K562 (cell line): Measurements from ENCODE around the gene LILRA6. TPM values are rescaled to one million over a fixed set of nuclear protein-coding genes. Genes with fewer than 3 reads are reported as not detected.
"Not testable (repeated sequence)": the region's sequence is repeated elsewhere in the genome, so short reads cannot be mapped to it uniquely, and the experiment has no call there.

Experiments used
- ATAC-seq: fragments of 200-7000 bp; cut with Tn5 transposase; 3 replicates; pipeline ENCODE4 v1.9.1; 2020; ENCODE audit warnings: moderate library complexity
- BruUV-seq: library from RNA; stranded (reverse); fragments of 400-500 nt; replicated peaks from 2 replicates; lab custom pipeline; 2021; lab: Mats Ljungman, UMichigan
- CTCF ChIA-PET: fragments of 300-600 bp; formaldehyde crosslinking; extraction: SDS; loops from one replicate; lab custom pipeline; 2021; ENCODE audit warnings: low intra/inter-chr PET ratio; lab: Yijun Ruan, JAX
- POLR2A ChIA-PET: fragments of 300-600, 350-650 bp; sonication (Branson Sonifier 250); formaldehyde crosslinking; extraction: SDS; loops from one replicate; lab custom pipeline; 2021; ENCODE audit warnings: antibody characterized with exemption, inconsistent platforms; lab: Yijun Ruan, JAX
- DNase-seq, 4 experiments: peaks; one replicate each; pipeline versions ENCODE4 v3.0.0 to v3.0.0-alpha.2; 2011 to 2018; ENCODE audit warnings: low spot score in 3 of 4, mixed read lengths in 3 of 4; ENCODE audit errors: extremely low read depth in 1 of 4
- FAIRE-seq: peaks from 2 replicates; lab custom pipeline; 2011; peaks lifted over from hg19 to GRCh38; lab: Jason Lieb, UNC
- H2AFZ ChIP-seq: 2 replicates; pipeline ENCODE4 v1.6.0; 2011; ENCODE audit warnings: low read depth, low read length, control low read depth, inconsistent platforms
- H3K27ac ChIP-seq: fragments of 200-600 bp; 3 replicates; pipeline ENCODE4 v1.8.0; 2011; ENCODE audit warnings: low read depth, mild to moderate bottlenecking, control low read depth, inconsistent platforms, low read length, moderate library complexity, mixed read lengths; ENCODE audit errors: extremely low read depth
- H3K27me3 ChIP-seq, 2 experiments: fragments of 300-600 bp in 1 of 2; 2 replicates in 1 of 2; 3 replicates in 1 of 2; pipeline versions ENCODE4 v1.6.0 to v1.8.0; 2011; ENCODE audit warnings: inconsistent platforms in 2 of 2, low read length in 2 of 2, mild to moderate bottlenecking in 1 of 2, mixed read lengths in 1 of 2, moderate library complexity in 1 of 2; ENCODE audit not compliant: control insufficient read depth in 2 of 2, insufficient read depth in 2 of 2
- H3K36me3 ChIP-seq: fragments of 300-600 bp; 3 replicates; pipeline ENCODE4 v1.8.0; 2011; ENCODE audit warnings: mild to moderate bottlenecking, low read length, inconsistent platforms; ENCODE audit not compliant: control insufficient read depth, insufficient read depth
- H3K4me1 ChIP-seq, 2 experiments: fragments of 200-600 bp in 1 of 2; replicated peaks in 1 of 2; 2 replicates in 1 of 2; 3 replicates in 1 of 2; pipeline versions ENCODE4 v1.5.1 to v1.8.0; 2011; ENCODE audit warnings: inconsistent platforms in 2 of 2, low read length in 2 of 2, mild to moderate bottlenecking in 1 of 2, mixed read lengths in 1 of 2, moderate library complexity in 1 of 2; ENCODE audit not compliant: control insufficient read depth in 2 of 2, insufficient read depth in 2 of 2
- H3K4me2 ChIP-seq: 2 replicates; pipeline ENCODE4 v1.6.1; 2011; ENCODE audit warnings: low read length, control low read depth, inconsistent platforms, mixed read lengths; ENCODE audit not compliant: insufficient read depth
- H3K4me3 ChIP-seq: fragments of 200-600 bp; sonication (generic), shearing (Covaris generic); 2 replicates; pipeline ENCODE4 v1.5.1; 2016; ENCODE audit warnings: control low read depth, inconsistent platforms
- H3K79me2 ChIP-seq: fragments of 200-600 bp; 3 replicates; pipeline ENCODE4 v1.8.0; 2011; ENCODE audit warnings: low read length, inconsistent platforms; ENCODE audit not compliant: control insufficient read depth, insufficient read depth
- H3K9ac ChIP-seq, 2 experiments: 2 replicates each; pipeline versions ENCODE4 v1.6.0 to v1.6.1; 2011; ENCODE audit warnings: low read depth in 2 of 2, low read length in 2 of 2, control low read depth in 1 of 2, inconsistent platforms in 1 of 2, mild to moderate bottlenecking in 1 of 2, mixed read lengths in 1 of 2; ENCODE audit not compliant: insufficient read depth in 1 of 2
- H3K9me1 ChIP-seq: one replicate; pipeline ENCODE4 v1.6.0; 2011; ENCODE audit warnings: inconsistent platforms, mild to moderate bottlenecking, low read length, moderate library complexity; ENCODE audit not compliant: control insufficient read depth, insufficient read depth
- H3K9me3 ChIP-seq: replicated peaks from 2 replicates; pipeline ENCODE4 v1.5.1; 2011; ENCODE audit warnings: low read depth, low read length, inconsistent platforms; ENCODE audit not compliant: control insufficient read depth, insufficient read depth
- H4K20me1 ChIP-seq: replicated peaks from 2 replicates; pipeline ENCODE4 v1.6.1; 2011; ENCODE audit warnings: low read length, inconsistent platforms, mixed read lengths; ENCODE audit not compliant: control insufficient read depth, insufficient read depth
- BCOR ChIP-seq: fragments of 450-650 bp; IDR thresholded peaks from 2 replicates; pipeline ENCODE4 v1.6.1; 2016
- CAMTA2 ChIP-seq: fragments of 250-450 bp; sonication (Bioruptor Pico); conservative IDR thresholded peaks from 2 replicates; pipeline ENCODE4 v1.5.1; 2022
- CBFA2T2 ChIP-seq: fragments of 450-650 bp; conservative IDR thresholded peaks from 2 replicates; pipeline ENCODE4 v1.6.1; 2017; ENCODE audit warnings: mild to moderate bottlenecking
- CEBPB ChIP-seq: fragments of 450-650 bp; IDR thresholded peaks from 2 replicates; pipeline ENCODE4 v1.6.1; 2016; ENCODE audit warnings: missing genetic modification characterization, missing compliant biosample characterization
- CREBBP ChIP-seq: IDR thresholded peaks from one replicate; pipeline ENCODE4 v1.6.1; 2012; ENCODE audit warnings: low read depth, mild to moderate bottlenecking, control low read depth, inconsistent platforms, low read length
- FOXK1 ChIP-seq: sonication (generic); formaldehyde crosslinking; IDR thresholded peaks from 2 replicates; pipeline ENCODE4 v1.8.0; 2022; ENCODE audit warnings: missing genetic modification reagents, mild to moderate bottlenecking, borderline replicate concordance
- KAT2B ChIP-seq: IDR thresholded peaks from one replicate; pipeline ENCODE4 v1.6.1; 2012; ENCODE audit warnings: low read depth, mild to moderate bottlenecking, control low read depth, inconsistent platforms, low read length, moderate library complexity
- KDM4B ChIP-seq, 2 experiments: fragments of 450-650 bp in 1 of 2; sonication (generic) in 1 of 2; IDR thresholded peaks; 2 replicates each; pipeline ENCODE4 v1.6.1; 2016 to 2017; ENCODE audit warnings: borderline replicate concordance in 2 of 2, antibody characterized with exemption in 1 of 2, low read depth in 1 of 2, mild to moderate bottlenecking in 1 of 2
- PPARD ChIP-seq: fragments of 250-450 bp; sonication (Bioruptor Pico); IDR thresholded peaks from 2 replicates; pipeline ENCODE4 v1.8.0; 2022; ENCODE audit warnings: inconsistent platforms, mild to moderate bottlenecking, moderate library complexity
- PYGO2 ChIP-seq: fragments of 450-650 bp; IDR thresholded peaks from 2 replicates; pipeline ENCODE4 v1.6.1; 2016; ENCODE audit warnings: mild to moderate bottlenecking, missing genetic modification characterization, moderate library complexity, missing compliant biosample characterization
- SRSF1 ChIP-seq: fragments of 200-400 bp; formaldehyde crosslinking; IDR thresholded peaks from 2 replicates; pipeline ENCODE4 v1.6.1; 2017; ENCODE audit warnings: mild to moderate bottlenecking, low read depth, low read length, moderate library complexity
- TCFL5 ChIP-seq: fragments of 250-450 bp; sonication (Bioruptor Pico); conservative IDR thresholded peaks from 2 replicates; pipeline ENCODE4 v1.6.1; 2021; ENCODE audit warnings: mild to moderate bottlenecking, moderate library complexity, matching md5 sums
- ZNF316 ChIP-seq: fragments of 450-650 bp; IDR thresholded peaks from 2 replicates; pipeline ENCODE4 v1.6.1; 2016
- ZNF584 ChIP-seq: fragments of 200-800 bp; sonication (Bioruptor generic); IDR thresholded peaks from 2 replicates; pipeline ENCODE4 v1.6.1; 2016; ENCODE audit warnings: low read depth, mild to moderate bottlenecking, missing genetic modification characterization, missing compliant biosample characterization
- WGBS: fragments of 100-300 bp; shearing (Covaris generic); methylation state at CpG from one replicate; pipeline ENCODE4 v1.1.6; 2016; ENCODE audit warnings: low coverage, mixed read lengths; ENCODE audit not compliant: insufficient coverage; ENCODE audit errors: missing lambda C conversion rate; 5-methylcytosine and 5-hydroxymethylcytosine counted together
- in situ Hi-C: fragments of 300-500 bp; cut with MboI; formaldehyde crosslinking; loops from 4 replicates; pipeline ENCODE4 v1.15.0; 2018; ENCODE audit warnings: inconsistent platforms, mixed read lengths
- intact Hi-C: fragments of 100-400 bp; cut with micrococcal nuclease; formaldehyde crosslinking; loops from 2 replicates; pipeline ENCODE4 v1.14.2; 2022
- polyA plus RNA-seq, 8 experiments: library from polyadenylated mRNA; depleted of rRNA in 4 of 8; stranded (reverse) in 5 of 8; unstranded in 3 of 8; fragments of >200 nt; fragmentation: Nextera tagmentation in 2 of 8; fragmentation: Illumina TruSeq in 1 of 8; extraction: Ambion mirVana in 2 of 8; extraction: Trizol in 1 of 8; gene quantifications; 2 replicates each; pipeline versions ENCODE4 v1.2.1 to v1.2.3, GENCODE V29; 2011 to 2014; ENCODE audit warnings: inconsistent platforms in 1 of 8, missing spikeins in 1 of 8
- total RNA-seq, 7 experiments: library from RNA; depleted of rRNA in 6 of 7; stranded (reverse); fragments of >200 nt in 6 of 7; fragmentation: Illumina TruSeq in 2 of 7; extraction: Trizol in 2 of 7; gene quantifications; 2 replicates each; pipeline versions ENCODE4 v1.2.1 to v1.2.3, GENCODE V29; 2011 to 2021; ENCODE audit warnings: low replicate concordance in 1 of 7
- TF ChIP-seq, protein P1 (sequence below), 2 experiments: fragments of 150-350 bp in 1 of 2; IDR thresholded peaks; 2 replicates each; pipeline ENCODE4 v1.6.1; 2012 to 2016; ENCODE audit warnings: low read depth in 2 of 2, low read length in 2 of 2, mild to moderate bottlenecking in 1 of 2, moderate library complexity in 1 of 2

Gene LILRA6
- total and polyA plus RNA-seq, 9 of the 15 experiments (the other 6 are each of a cell fraction or from before 2014, with no cell fraction given), result 0.03 TPM; not detected in 8

DNA sequence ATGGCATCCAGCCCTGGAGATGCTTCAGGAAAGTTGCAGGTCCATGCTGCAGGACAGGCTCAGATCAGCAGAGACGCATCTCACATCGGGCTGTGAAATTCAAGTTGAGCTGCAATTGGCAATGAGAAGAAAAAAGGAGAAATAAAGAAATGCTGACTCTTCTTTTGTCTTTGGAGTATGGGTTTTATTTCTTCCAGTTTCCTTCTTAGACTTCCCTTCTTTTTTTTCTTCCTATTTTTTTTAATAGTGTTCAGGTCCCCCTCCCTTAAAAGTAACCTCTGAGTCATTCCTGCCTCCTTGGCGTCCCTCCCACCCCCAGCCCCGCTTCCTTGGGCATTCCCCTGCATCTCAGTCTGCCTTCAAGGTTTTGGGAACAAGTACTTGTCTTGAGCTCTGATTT, 29.0 kb upstream of the LILRA6 start:
- H4K20me1 ChIP-seq, H3K27ac ChIP-seq, H3K9me1 ChIP-seq, H3K4me2 ChIP-seq, DNase-seq, ATAC-seq, BruUV-seq, H2AFZ ChIP-seq, H3K9me3 ChIP-seq, FAIRE-seq, H3K9ac ChIP-seq, H3K4me1 ChIP-seq, CTCF ChIA-PET, intact Hi-C loops, H3K36me3 ChIP-seq, H3K4me3 ChIP-seq, in situ Hi-C loops, POLR2A ChIA-PET, H3K79me2 ChIP-seq: not testable (repeated sequence)
- H3K27me3 ChIP-seq, result peaks cover 10 to 20% of the 10 kb centered on the region in 2 experiments
- 0% methylated on average over 3 of the region's 4 CpGs for WGBS
- peak; percentile 21; the same call in 1 of the 2 replicates for TF ChIP-seq ZNF316

DNA sequence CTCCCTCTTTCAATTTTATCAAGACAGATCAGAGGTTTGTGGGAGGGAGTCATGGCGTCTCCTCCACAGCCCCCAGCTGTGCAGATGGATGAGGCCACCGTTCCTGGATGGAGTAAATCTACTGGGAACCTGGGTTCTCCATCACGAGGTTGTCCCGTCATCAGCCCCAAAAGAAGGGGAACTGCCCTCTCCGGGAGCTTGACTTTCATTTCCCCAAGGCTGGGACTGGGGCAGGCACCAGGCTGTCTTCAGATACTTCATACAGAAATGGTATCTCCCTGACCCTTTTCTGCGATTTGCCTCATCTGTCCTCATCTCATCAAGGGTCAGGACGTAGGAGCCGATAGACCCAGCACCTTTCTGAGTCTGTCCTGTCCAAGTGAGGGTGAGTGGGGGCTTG, 28.5 kb upstream of the LILRA6 start:
- H3K9me3 ChIP-seq, result no peaks in the 10 kb centered on the region
- no peak for DNase-seq
- no peak for FAIRE-seq
- ATAC-seq, result no peak
- WGBS, result 1% methylated on average over 8 of the region's 8 CpGs
- in situ Hi-C loops (no loop called here), intact Hi-C loops (no loop called here)
- peaks cover 3% of the 10 kb centered on the region; the same call in 1 of the 2 replicates for H4K20me1 ChIP-seq
- no peak overlapping the region for H3K4me3 ChIP-seq
- H3K36me3 ChIP-seq, result no peaks in the 10 kb centered on the region
- CTCF ChIA-PET, result no interaction called here
- H3K9me1 ChIP-seq, result no peaks in the 10 kb centered on the region
- no peak overlapping the region for H2AFZ ChIP-seq
- BruUV-seq, result no TSS peak
- H3K4me2 ChIP-seq, result no peak overlapping the region
- POLR2A ChIA-PET, result no interaction called here
- no peaks in the 10 kb centered on the region for H3K79me2 ChIP-seq
- H3K9ac ChIP-seq, result no peak overlapping the region
- no peaks in the 10 kb centered on the region for H3K4me1 ChIP-seq
- H3K27me3 ChIP-seq, result peaks cover 10 to 23% of the 10 kb centered on the region in 2 experiments
- no peak overlapping the region for H3K27ac ChIP-seq
- TF ChIP-seq FOXK1 (no peak), CEBPB (tag) (no peak), CREBBP (no peak), SRSF1 (no peak), ZNF584 (CRISPR knock-in tag) (no peak), CBFA2T2 (no peak), CAMTA2 (CRISPR knock-in tag) (no peak), TCFL5 (CRISPR knock-in tag) (no peak), PYGO2 (no peak), KAT2B (no peak), BCOR (no peak), PPARD (CRISPR knock-in tag) (no peak), KDM4B (IDR thresholded peaks at IDR 0.05; ENCODE audit: borderline replicate concordance in 2 of 2, low read depth in 1 of 2) (no peak)
- TF ChIP-seq, protein P1, sequence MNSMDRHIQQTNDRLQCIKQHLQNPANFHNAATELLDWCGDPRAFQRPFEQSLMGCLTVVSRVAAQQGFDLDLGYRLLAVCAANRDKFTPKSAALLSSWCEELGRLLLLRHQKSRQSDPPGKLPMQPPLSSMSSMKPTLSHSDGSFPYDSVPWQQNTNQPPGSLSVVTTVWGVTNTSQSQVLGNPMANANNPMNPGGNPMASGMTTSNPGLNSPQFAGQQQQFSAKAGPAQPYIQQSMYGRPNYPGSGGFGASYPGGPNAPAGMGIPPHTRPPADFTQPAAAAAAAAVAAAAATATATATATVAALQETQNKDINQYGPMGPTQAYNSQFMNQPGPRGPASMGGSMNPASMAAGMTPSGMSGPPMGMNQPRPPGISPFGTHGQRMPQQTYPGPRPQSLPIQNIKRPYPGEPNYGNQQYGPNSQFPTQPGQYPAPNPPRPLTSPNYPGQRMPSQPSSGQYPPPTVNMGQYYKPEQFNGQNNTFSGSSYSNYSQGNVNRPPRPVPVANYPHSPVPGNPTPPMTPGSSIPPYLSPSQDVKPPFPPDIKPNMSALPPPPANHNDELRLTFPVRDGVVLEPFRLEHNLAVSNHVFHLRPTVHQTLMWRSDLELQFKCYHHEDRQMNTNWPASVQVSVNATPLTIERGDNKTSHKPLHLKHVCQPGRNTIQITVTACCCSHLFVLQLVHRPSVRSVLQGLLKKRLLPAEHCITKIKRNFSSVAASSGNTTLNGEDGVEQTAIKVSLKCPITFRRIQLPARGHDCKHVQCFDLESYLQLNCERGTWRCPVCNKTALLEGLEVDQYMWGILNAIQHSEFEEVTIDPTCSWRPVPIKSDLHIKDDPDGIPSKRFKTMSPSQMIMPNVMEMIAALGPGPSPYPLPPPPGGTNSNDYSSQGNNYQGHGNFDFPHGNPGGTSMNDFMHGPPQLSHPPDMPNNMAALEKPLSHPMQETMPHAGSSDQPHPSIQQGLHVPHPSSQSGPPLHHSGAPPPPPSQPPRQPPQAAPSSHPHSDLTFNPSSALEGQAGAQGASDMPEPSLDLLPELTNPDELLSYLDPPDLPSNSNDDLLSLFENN (IDR thresholded peaks at IDR 0.05; ENCODE audit: low read depth in 2 of 2, low read length in 2 of 2), result no peak
